HG03097 (cell line): ENCODE data around the gene CCDC8.
"Not testable (repeated sequence)": the region's sequence is repeated elsewhere in the genome, so short reads cannot be mapped to it uniquely, and the experiment has no call there.

ENCODE experiments used
- ATAC-seq: cut with Tn5 transposase; IDR thresholded peaks from one replicate; pipeline ENCODE4 v1.9.1; 2021; ENCODE audit not compliant: unreplicated experiment, low FRiP score

The CCDC8 gene

DNA sequence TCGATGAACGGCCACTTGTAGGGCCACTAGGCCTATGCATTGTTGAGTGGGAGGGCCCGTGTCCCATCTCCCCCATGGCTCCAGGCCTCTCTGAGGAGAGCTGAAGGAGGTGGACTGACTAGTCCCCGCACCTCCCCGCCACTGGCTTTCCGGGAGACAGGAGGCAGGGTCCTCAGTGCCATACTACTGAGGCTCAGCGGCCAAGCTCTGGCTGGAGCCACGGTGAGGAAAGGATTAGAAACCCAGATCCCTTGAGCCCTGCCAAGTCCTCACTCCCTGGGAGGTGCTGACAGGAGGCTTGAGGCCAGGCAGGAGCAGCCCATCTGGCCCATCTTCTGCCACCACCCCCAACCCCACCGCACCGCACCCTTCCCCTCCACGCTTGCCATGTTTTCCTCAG is 29.0 kb downstream of the CCDC8 start:
- ATAC-seq = no peak

DNA sequence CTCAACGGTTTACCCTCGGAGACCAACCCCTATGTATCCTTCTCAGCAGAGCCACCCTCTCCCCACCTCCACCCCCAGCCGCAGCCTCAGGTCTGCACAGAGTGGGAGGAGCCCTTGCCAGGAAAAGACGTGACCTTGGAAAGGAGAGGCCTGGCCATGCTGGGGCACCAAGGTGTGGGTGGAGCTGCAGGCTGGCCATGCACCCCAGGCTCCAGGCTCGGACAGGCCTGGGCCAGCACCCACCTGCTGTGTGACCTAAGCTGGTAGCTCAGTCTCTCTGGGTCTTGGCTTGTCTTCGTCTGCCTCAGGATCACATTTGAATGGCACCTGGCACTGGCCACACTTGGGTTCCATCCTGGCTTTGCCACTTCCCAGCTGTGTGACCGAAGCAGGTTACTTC is 29.5 kb downstream of the CCDC8 start:
- no peak for ATAC-seq

DNA sequence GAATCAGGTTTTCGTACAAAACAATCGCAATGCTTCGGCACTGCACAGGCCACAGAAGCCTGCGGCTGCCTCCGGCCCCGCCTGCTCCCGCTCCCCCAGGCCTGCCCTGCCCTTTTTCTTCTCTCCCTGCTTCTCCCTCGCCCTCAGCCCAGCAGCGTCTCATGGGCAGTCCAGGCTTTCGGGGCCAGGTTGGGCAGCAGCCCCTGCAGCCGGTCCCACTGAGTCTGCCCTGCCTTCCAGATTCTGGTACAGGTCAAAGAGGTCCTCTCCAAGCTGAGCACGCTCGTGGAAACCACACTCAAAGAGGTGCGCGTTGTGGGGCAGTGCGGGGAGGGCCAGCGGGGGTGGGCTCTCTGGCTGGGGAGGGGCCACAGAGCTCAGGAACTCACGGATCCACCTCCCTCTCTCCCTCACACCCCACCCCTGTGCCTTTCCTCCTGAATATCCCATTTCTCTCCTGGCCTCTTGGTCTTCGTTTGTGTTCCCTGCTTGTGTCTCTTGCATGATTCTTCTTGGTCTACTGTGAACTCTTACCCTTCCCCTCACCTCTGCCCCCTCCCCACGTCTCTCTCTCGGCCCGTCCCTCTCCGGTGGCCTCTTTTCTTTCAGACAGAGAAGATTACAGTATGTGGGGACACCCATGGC is 30.1 kb downstream of the CCDC8 start:
- no peak for ATAC-seq

DNA sequence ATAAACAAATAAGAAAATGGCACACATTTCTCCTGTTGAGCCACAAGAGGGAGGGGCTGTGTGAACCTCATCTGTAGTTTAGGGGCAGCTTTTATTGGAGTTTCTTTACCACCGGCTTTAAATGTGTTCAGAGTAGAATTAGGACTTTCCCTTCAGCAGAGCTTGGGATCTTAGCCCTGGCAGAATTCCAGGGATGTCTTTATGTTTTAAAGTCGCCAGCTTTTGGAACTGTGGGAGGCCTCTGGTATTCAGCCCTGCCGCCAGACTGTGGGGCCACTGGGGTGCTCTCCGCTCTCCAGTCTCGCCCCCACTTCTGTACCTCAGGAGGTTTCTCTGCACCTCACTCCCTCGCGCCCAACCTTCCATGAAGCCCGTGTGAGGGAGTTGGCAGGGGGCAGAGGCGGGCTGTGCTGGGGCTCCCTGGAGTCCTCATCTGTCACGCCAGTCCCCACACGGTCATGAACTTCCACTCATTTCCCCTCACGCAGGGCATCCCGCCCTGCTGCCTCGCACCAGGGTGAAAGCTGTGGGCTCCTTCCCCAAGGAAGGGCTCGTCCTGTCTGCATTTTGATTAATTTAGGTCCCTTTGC is 31.5 kb downstream of the CCDC8 start:
- no peak for ATAC-seq

DNA sequence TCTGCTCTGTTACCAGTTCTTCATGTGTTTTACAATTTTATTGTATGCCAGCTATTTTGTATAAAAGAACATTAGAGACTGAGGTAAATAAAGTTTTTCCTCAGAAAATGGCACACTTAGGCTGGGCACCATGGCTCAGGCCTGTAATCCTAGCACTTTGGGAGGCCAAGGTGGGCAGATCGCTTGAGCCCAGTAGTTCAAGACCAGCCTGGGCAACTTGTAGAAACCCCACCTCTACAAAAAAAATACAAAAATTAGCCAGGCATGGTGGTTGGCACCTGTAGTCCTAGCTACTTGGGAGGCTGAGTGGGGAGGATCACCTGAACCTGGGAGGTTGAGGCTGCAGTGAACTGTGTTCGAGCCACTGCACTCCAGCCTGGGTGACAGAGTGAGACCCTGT is 32.0 kb downstream of the CCDC8 start:
- no peak for ATAC-seq

DNA sequence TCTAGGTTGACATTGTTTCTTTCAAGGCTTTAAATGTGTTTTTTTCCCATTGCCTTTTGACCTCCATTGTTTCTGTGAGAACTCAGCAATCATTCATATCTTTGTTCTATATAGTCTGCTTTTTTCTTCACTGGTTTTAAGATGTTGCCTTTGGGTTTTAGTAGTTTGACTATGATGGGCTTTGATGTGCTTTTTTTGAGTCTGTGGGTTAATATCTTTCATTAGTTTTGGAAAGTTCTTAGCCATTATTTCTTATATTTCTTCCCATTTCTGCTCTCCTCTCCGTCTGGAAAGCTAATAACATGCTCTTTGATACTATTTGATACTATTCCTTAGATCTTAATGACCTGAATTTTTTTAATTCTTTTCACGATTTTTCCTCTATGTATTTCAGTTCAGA is 32.7 kb downstream of the CCDC8 start:
- no peak for ATAC-seq

DNA sequence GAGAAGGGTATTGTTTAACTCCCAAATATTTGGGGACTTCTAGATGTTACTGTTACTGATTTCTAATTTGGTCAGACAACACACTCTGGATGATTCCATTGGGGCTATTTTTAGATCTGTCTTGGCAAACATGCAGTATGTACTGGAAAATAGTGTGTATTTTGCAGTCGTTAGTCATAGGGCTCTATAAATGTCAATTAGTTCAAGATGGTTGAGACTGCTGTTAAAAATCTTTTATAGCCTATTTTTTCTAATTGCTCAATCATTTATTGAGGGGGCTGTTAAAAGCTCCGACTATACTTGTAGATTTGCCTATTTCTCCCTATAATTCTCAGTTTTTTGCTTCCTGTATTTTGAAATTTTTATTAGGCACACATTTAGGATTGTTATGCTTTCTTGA is 35.1 kb downstream of the CCDC8 start:
- ATAC-seq = no peak

DNA sequence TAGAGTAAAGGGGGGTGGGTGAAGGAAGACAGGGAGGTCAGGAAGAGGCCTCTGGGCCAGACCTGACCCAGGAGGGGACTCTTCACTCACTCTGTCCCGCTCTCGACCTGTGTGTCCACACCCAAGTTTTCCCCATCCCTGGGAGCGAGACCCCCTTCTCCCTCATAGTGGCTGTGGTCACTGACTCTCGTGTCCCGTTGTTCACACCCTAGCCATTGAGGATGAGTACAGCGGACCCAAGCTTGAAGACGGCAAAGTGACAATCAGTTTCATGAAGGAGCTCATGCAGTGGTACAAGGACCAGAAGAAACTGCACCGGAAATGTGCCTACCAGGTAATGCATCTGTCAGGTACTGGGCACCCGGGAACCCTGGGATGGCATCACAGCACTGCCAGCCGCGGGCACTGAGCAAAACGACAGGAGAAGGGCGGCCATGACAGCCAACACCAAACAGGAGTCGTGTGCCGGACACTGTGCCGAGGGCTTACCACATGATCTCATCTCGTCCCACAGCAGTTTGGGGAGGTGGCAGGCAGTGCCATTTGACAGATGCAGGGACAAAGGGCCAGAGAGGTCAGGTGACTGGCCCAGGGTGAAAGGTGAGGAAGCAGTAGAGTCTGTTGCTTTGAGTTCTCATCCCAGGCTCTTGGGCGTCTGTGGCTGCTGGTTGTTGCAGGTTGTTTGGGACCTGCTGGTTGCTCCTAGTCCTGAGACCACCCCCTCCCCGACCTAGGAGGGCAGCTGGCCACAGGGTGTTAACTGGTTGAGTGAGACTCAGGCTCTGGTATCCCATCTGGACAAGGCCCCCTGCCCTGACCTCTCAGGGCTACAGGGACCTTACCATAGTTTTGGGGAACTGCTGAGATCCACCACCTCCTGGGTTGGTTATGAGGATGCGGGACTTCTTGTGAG is 36.9 kb downstream of the CCDC8 start:
- ATAC-seq = no peak

DNA sequence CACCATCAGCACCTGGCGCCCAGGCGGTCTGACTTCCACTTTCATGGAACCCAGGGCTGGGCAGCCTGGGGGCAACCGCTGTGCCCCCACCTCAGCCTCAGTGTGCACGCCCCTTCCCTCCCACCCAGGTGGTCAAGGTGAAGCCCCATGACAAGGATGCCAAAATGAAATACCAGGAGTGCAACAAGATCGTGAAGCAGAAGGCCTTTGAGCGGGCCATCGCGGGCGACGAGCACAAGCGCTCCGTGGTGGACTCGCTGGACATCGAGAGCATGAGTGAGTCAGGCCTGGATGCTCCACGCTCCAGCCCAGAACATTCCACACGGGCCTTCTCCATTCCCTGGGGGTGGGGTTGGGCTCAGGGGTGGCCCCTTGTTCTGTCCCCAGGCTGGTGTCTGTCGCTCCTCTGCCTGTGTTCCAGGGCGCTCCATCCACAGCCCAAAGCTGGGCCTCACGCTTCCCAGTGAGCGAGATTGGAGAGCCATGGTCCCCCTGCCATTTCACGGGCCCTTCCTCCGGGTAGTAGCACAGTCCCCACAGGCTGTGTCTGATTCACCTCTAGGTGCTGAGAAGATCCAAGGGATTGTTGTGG is 37.8 kb downstream of the CCDC8 start:
- not testable (repeated sequence) for ATAC-seq

DNA sequence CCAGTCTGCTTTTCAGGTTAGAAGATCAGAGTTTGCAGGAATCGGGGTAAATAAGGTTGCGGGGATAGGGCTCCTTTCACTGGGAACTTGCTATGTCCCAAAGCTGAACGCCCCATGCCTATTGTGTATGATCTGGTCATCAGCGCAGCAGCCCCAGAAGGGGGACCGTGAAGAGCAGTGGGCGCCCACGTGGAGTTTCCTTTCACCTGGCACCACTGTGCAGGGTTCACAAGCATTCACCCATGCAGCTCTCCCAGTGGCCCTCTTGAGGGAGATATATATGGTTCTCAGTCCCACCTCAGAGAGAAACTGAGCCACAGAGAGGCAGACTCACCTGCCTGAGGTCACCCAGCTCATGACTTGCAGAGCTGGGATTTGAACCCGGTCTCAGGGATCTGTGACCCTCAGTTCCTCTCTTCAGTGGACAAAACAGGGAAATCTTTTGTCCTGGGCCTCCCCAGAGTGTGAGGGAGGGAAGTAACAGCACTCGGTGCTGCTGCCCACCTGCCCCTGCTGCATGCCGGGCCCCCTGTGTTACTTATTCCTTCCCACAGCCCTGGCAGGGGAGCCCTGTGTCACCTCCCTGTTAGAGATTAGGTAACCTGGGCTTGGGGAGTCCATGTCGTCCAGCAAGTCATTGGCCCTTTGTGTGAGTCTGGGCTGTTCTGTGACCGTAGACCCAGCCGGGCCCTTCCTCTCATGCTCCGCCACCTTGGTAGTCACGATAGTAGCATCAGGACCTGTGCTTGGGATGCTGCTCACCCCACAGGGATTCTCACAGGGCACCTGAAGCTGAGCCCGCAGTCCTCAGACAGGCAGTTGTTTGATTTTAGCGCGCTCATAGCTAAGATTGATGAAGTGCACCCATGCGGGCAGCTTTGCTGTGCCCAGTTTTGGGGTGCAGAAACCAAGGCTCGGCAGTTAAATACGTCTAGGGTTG is 38.6 kb downstream of the CCDC8 start:
- no peak for ATAC-seq

DNA sequence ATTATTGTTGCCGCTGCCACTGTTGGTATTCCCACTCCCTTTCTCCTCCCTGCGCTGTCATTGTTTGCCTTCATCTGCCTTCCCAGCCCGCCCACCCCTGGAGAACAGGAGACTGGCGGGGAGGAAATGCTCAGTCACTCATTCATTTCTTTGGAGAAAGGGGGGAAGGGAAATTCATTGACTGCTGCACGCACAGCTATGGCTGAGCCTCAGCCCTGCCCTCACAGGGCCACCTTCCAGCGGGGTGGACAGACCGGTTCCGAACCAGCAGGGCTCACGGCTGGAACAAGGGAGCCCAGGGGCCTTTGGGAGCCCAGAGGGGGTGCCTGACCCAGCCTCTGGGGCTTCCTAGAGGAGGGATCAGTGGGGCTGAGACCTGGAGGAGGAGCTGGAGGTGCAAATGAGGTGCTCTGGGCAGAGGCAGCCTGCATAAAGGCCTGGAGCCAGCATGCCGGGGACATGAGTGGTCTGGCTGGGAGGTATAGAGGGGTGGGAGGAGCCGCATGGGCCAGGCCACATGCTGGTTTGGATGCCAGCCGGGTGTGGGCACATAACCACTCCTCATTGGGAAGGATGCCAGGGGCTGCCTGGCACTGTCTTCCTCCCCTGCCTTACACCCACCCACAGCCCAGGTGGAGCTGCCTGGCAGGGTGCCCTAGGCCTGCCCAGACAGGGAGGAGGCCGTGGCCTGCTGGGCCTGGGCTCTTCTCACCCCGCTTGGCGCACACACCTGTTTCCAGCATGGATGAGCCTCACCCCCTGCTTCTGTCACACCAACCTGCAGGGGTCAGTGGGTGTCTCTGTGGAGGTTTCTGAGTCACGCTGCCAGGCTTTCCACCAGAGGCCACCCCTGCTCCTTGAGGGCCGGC is 39.6 kb downstream of the CCDC8 start:
- no peak for ATAC-seq

DNA sequence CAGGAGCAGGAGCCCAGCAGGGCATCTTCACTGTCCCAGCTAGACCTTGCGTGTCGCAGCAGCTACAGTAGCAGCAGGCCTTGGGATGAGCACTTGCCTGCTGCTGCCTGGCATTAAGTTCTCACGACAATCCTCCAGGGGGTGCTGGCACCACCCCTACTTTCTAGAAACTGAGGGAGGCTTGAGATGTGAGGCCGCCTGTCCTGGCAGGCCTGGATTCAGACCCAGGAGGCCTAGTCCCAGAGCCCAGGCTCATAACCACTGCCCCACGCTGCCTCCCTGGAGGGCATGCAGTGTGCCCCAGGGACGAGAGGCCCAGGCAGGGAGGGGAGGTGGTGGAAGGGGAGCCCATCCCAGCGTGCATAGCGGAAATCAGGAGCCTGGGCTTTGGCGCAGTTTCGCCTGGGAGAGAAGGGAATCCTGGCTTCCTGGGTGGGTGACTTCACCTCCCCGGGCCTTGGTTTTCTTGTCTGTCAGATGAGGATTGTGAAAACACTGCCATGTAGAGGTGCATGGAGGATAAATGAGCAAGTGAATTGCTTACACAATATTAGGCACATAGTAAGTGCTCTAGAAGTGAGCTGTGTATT is 40.4 kb downstream of the CCDC8 start:
- ATAC-seq = no peak

DNA sequence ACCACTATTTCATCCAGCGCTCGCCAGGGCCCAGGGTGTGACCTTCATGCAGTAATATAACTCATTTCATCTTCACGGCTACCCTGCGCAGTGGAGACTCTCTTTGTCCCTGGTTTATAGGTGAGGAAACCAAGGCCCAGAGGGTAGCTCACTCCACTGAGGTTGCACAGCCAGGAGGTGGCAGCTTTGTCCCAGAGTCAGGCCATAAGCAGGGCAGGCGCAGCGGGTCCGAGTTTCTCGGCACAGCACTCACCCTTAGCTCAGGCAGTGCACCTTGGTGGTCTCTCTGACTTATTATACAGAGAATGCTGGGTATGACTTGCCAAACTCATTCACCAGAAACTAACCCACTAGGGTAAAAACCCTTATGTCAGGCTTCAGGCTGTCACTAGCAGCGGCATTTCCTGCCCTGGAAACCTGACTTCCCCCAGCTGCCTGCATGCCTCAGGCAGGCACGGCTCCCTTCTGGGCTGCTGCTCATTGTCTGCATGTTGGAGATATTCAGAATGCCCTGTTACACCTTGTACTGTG is 41.9 kb downstream of the CCDC8 start:
- ATAC-seq = no peak

DNA sequence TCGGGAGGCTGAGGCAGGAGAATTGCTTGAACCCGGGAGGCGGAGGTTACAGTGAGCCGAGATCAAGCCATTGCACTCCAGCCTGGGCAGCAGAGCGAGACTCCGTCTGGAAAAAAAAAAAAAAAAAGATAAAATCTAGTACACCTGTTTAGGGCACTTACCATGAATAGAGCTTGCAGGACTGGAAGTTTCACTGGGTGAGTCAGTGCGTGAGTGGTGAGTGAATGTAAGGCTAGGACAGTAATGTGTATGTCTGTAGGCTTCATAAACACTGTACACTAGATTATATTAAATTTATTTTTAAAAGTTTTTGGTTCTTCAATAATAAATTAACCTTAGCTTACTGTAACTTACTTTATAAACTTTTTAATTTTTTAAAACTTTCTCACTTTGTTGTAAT is 43.5 kb downstream of the CCDC8 start:
- ATAC-seq = no peak

DNA sequence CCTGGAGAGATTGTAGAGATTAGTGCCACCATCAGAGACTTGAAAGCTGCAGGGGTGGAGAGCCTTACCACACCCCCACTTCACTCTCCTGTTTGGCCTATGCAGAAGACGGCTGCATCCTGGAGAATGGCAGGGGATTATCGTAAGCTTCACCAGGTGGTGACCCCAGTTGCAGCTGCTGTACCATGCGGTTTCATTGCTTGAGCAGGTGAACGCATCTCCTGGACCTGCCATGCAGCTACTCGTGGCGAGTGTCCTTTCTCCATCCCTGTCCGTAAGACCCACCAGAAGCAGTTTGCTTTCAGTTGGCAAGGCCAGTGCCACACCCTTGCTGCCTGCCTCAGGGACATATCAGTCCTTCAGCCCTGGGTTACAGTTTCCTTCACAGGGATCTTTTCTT is 45.2 kb downstream of the CCDC8 start:
- no peak for ATAC-seq

DNA sequence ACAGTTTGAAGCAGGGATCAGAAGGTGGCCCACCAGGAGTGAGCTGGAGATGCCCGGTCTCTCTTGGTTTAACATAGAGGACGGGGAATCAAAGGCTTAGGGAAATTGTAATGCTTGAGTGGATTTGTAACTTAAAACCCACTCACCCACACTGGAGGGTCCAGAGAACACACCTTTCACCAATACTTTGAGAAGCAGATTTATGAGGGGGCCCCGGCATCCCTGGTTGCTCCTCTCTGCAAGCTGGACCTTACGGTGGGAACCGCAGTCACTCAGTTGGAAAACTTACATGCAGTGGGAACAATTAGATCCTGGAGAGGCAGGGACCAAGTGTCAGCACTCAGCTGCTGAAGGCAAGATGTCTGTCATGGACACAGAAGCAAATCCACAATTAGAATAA is 45.9 kb downstream of the CCDC8 start:
- ATAC-seq = no peak

DNA sequence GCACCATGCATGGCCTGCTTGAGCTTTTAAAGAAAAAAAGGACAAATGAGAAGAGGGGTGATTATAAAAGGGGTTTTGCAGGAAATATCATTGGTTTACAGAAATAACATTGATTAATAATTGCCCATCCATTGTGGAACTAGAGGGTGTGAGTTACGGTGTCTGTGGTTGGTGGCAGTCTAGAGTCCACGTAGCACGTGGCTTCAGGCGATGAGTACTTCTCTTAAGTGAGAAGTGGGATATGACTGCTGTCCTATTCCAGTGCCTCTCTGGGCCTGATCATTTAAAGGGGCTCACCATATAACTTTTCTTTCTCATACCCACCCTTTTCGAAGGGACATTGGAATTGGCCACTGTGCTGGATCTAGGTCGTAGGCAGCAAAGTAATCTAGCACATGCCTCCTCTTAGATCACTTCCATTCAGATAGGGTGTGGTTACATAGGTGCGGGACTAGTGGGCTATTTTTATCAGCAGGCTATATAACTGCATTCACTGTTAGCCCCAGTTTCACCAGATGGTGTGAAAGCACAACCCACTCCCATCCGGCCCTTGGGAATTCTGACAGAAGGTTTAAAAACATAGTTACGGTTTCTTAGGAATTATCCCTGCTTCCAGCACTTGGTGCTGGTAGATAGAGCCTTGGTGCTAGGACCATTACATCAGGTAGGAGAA is 46.6 kb downstream of the CCDC8 start:
- no peak for ATAC-seq

DNA sequence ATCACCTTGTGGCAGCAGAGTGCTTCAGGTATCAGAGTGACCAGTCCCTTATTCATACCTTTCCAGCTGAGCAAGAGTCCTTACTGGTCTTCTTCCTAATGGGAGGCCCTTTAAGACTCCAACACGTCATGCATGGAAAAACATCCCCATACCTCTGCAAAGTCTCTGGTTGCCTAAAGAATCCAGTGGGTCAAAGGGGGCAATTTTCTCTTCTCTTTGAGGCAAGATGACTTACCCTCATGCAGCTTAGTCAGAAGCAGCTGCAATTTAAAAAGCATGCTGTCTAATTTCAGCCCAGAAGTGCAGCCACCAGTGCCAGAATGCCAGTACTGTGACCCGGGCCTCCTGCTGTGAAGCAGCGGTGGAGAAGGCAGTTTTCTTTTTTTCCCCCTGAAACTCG is 47.8 kb downstream of the CCDC8 start:
- ATAC-seq = no peak
